NT2/D1 (cell line): ENCODE results near the gene KAZN.

ENCODE experiments used
- SUZ12 ChIP-seq: IDR thresholded peaks from 2 replicates; pipeline ENCODE4 v1.6.1; 2011; ENCODE audit not compliant: insufficient read length, insufficient read depth; ENCODE audit errors: extremely low read depth
- ZNF274 ChIP-seq: IDR thresholded peaks from 2 replicates; pipeline ENCODE4 v1.6.1; 2011; ENCODE audit warnings: mild to moderate bottlenecking, low read depth, low read length

- TF ChIP-seq SUZ12 (no peak), ZNF274 (no peak)
Measured at GRCh38 chr1:14625572-14625971, 27.1 kb downstream of the KAZN start.
